Stimulated activated CD4-positive, alpha-beta T cell treated with anti-CD3 and anti-CD28 coated beads, Interleukin-2, amount 100 ng/mL, for 4 hours (primary cell): ENCODE results near the gene RFPL3.
"Not testable (repeated sequence)": the region's sequence is repeated elsewhere in the genome, so short reads cannot be mapped to it uniquely, and the experiment has no call there.

ENCODE experiments used
- DNase-seq: peaks from one replicate; pipeline ENCODE4 v3.0.0-alpha.2; 2020; ENCODE audit warnings: low read depth

The RFPL3 gene

DNA sequence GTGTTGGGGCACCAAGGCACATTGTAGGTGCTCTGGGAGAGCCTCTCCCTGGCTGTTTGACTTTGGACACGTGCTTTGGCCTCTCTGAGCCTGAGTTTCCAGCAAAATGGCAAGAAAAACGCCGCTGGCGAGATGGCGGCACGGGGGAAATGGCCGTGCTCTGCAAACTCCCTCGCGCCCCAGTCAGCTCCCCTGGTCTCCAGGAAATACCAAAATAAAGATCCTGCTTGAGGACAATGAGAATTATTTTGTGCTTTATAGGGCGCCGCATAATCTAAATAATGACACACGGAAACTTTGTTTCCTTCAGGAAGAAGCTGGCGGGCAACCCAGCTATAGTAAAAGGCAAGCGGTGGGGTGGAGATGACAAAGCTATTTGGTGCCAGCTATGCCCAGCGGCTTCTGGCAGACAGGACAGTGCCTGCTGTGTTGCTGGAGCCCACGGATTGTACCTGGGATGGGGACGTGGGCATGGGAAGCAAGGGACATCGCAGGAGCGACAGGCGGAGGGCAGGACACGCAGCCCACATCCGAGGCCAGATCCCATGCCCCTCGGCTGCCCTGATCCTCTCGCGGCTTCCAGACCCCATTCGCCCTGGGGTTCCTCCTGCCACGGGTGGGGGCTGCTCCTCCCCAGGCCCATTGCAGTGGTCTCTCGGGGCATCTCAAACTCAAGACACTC lies 26.3 kb upstream of the RFPL3 start:
- DNase-seq = no peak

DNA sequence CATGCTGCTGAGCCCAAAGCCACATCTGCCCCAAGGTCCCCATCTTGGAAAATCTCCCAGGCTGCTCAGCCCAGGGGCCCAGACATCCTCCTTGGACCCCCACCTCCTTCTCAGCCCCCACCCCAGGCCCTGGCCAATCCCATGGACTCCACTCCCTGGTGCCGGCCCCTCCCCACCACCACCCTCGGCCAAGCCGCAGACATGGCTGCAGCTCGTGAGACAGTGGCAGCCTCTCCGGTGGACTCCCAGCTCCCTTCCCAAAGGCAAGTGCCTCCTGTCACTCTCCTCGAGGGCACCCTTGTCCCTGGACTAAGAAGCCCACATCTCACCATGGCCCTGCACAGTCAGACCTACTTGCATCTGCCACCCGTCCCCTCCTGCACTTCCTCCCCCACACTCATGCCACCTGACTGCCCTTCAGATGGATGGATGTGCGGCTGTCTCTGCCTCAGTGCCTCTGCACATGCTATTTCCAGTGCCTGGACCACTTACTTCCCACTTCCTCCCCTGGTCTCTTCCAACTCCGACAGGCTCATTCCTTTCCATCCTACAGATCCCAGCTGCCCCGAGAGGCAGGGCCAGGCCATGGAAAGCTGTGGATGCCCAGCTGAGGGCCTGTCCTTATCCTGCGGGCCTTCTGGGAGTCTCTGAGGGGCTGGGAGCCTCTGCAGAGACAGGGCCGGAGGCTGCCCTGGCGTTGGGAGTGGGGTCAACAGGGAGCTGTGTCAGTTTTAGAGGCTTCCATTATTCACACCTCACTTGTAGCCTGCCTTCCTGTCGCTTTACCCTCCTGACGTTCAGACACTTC lies 25.5 kb upstream of the RFPL3 start:
- DNase-seq = no peak

DNA sequence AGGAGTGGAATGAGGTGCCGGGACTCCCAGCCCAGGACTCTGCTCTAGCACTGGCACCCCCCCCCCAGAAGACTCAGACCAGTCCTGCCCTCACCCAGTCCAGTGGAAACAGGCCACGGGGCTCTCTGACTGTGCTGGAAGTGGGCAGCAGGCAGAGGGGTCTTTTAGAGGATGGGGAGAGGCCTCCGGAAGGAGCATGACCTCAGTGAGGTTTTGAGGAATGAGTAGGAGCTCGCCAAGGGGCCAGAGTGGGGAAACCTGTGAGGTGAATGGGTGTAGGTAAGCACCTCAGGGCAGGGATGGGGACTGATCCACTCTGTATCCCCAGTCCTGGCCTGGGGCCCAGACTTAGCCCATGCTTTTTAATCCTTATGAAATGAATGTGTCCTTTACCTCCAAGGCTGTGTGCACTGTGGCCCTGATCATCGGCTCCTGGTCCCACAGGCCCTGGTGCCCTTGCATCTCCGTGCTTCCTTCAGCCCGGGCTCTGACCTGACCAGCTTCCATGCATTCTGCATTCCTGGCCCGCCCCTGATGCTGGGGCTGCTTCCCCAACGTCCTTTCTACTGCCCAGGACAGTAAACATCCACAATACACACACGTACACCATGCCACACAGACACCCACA lies 24.4 kb upstream of the RFPL3 start:
- no peak for DNase-seq

DNA sequence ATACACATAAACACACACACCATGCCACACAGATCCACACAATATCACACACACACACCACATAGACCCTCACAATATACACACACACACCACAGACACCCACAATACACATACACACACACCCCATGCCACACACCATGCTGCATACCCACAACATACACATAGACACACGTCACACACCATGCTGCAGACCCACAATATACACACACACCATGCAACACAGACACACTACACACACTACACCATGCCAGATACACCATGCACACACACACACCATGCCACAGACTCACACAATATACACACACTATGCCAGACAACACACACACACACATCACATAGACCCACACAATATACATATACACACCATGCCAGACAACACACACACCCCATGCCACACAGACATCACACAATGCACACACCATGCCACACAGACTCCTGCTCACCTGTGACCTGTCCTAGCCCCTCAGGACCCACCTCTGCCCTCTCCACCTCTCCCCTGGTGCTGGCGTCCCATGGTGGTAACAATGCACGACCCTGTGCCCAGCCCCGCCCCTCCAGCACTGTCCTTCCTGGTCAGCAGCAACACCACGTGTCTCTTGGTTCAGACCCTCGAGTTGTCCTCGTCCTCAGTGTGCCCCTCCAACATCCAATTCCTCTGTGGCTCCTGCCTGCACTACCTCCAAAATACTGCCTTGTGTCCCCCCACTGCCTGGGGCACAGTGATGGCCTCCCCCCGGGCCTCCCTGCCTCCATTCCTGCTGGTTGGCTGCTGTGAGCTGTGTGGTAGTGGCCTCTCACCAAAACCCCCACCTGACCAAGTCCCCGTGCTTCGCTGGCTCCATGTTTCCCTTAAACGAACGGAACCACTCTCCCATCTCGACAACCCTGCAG lies 23.7 kb upstream of the RFPL3 start:
- DNase-seq = no peak

DNA sequence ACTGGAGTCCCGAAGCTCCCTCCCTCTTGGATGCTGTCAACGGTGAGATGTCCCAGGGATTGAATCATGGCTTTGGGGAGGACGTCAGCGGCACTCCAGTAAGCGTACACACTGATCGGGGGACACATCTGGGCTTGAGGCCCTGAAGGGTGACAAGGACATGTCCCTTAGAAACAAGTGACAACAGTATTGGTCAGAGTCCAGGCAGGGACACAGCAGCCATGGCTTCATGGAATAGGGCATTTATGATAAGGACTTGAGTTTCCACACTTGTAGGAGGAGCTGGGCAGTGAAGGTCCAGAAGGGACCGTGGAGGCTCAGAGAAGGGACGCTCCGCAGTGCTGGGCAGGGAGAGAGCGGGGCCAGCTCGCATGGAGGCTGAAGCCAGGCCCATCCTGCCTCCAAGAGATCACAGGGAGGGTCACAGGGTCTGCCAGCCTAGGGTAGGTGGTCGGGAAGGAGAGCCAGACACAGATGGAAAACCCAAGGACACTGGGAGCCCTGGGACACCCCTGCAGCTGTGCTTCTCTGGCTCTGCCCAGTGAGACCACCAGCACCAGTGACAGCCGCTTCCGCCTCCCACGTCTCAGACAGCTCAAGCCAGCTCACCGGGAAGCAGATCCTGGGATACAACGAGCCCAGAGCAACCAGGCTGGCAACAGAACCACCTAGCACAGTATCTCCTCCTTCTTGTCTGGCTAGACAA lies 22.9 kb upstream of the RFPL3 start:
- DNase-seq = no peak

DNA sequence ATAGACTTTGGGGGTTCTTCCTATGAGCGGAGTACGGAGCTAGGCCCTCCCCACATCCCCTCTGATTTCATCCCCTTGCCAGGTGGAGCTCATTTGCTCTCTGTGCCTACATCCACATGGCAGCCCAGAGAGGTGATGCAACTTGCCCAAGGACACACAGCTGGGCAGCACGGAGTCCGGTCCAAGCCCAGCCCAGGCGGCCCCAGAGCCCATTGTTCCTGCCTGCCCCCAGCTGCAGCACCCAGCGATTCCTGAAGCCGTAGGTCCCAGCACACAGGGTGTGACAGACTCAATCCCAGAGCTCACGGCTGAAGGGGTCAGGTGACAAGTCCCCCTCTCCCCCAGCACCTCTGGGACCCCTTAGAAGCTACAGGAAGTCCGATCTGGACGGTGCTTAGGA lies 22.2 kb upstream of the RFPL3 start:
- DNase-seq = no peak

DNA sequence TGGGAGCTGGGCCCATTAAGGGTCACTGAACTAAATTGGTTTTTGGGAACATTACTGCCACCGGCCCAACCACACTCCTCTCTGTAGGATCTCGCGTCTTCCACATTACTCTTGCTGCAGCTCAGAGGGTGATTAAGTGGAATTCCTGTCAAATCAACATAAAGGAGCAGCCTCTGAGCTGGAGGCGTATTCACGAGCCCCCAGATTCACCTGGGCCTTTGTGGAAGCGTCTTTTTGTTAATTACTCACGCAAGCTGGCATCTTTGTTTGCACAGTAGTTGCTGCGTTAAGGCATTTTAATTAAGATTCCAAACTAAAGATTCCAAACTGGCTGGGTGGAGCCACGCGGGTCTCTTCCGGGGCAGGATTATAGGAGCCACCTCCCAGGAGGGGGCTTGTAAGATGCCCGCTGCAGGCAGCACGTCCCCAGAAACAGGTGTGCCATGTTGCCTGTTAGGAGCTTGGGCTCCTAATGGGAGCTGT lies 21.5 kb upstream of the RFPL3 start:
- DNase-seq = no peak

DNA sequence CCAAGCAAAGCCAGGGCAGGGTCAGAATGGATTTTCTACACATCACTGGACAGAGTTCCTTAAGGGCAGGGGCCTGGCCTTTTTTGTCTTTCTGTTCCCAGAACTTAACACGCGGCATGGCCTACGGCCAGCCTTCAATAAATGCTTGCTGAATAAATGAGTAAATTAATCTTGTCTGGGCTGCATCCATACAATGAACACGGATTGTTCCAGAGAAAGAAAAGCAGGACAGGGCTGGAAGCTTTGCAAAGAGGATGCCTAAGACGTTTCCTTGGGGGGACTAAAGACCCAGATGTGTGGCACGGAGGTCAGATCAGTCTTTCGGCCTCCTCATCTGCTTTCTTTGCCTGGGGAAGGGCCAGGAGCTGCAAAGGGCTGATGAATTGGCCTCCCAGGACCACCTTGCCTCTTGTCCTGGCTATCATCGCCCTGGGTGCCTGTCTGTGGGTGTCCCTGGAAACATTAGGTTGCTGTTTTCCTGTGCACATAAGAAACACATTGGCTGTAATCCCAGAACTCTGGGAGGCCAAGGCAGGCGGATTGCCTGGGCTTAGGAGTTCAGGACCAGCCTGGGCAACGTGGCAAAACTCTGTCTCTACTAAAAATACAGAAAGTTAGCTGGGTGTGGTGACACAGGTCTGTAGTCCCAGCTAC lies 20.8 kb upstream of the RFPL3 start:
- DNase-seq = no peak

DNA sequence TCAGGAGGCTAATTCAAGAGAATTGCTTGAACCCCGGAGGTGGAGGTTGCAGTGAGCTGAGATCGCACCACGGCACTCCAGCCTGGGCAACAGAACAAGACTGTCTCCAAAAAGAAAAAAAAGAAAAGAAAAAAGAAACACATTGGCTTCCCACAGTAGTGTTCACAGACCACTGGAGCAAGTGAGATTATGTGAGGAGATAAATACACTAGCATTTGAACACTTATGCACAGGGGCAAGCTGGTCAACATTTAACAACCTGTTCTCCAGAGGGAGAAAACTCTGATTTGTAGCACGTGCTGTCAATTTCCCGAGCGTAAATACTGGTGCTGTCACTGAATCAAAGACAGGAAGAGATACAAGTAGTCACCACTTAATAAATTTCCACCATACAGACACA lies 20.2 kb upstream of the RFPL3 start:
- DNase-seq = not testable (repeated sequence)

DNA sequence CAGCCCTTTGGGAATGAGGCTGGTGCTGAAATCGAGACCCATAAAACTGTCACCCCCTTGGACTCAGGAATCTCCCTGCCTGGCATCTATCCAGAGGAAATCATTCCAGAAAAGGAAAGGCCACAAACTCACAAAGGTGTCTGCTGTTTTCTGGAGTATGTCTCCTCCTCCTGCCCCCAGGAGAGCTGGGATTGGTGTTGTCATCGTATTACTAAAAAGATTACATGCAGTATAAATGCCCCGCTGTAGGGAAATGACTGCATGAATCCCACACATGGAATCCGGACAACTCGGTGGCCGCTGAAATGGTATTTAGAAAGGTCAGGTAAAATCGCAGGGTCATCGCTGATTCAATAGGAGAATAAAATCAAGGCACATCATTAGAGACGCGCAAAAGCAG lies 18.9 kb upstream of the RFPL3 start:
- no peak for DNase-seq

DNA sequence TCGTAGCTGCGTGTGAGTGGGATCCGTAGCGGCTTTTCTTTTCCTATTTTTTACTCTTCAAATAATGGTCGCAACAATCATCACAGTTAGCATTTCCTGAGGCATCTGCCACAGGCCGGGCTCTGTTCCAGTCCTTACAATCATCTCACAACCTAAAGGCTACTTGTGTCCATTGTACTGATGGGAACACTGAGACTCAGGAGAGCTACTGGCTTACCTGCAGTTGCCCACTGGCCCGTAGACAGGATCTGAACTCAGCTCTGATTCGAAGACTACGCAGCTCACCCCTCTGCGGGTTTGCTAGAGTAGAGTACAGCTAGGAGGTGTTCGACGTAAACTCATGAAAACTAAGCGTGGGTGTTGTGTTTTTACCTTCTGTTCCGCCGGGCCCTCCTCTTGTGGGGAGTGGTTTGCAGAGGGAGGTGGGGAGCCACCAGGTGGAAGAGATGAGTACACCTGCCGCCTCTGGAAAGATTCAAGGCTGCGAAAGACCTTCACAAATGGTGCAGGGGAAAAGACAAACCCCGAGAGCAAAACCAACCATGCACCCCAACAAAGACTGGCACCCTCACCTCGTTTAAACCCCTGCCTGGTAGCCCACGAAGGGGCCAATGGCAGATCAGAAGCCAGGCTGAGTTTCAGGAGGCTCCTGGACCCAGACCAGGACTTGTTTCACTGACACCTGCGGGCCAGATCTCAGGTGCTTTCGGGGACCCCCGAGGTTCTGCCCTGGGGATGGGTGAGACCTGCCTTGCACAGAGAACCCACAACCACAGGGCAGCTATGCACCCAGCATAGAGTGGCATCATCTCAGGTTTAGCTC lies 18.3 kb upstream of the RFPL3 start:
- no peak for DNase-seq

DNA sequence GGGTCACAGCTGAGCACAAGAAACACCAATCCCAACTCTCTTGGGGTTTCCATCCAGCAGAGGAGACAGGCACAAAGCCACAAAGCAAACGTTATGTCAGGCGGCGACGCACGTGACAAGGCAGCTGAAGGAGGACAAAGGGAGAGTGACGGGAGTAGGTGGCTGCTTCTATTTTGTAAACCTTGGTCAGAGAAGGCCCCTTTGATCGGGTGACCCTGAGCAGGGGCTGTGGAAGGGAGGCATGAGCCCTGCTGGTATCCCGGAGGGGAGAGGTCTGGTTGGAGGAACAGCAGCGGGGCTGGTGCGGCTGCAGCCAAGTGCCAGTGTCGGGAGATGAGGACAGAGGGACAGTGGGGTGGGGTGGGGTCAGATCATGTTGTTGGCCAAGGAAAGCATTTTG lies 17.3 kb upstream of the RFPL3 start:
- no peak for DNase-seq

DNA sequence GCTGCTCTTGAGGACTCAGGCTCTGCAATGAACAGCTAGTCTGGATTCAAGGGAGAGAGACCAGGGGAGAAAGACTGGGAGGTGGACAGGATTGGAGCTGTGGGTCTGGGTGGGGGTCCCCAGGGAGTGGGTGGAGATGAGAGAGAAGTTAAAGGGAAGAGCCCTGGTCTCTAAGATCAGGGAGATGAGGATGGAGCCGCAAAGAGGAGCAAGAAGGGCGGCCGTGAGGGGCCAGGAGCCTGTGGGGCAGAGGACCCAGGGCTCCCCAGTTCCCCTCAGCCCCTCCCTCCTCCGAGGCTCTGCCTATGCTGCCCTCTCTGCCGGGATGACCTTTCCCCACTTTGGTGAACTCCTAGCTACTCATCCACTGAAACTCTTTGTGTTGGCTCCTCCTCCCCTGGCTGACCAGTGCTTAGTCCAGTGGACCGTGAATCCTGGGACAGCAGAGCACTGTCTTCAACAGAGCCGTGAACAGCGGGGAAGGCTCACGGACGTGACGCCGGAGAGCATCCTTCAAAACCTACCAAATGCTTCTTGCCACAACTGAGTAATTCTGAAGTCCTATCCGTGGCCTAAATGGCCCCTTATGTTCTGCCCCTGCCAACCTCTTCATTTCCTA lies 16.4 kb upstream of the RFPL3 start:
- DNase-seq = no peak

DNA sequence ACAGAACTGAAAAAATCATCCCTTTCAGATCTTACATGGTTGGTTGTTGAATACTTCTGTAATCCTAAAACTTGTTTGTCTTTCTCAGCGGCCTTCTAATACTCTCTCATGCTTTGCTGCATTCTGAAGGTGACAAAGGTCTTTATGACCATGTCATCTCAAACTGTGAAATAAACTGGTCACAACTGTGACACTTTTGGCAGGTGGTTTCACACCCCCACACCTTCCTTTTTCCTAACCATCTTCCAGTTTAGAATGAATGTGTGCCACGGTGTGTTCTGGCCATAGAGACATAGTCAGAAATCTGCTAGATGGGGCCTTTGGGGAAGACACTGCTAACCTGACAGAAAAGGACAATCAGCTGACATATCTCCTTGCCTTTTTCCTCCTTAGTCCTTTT lies 14.7 kb upstream of the RFPL3 start:
- no peak for DNase-seq

DNA sequence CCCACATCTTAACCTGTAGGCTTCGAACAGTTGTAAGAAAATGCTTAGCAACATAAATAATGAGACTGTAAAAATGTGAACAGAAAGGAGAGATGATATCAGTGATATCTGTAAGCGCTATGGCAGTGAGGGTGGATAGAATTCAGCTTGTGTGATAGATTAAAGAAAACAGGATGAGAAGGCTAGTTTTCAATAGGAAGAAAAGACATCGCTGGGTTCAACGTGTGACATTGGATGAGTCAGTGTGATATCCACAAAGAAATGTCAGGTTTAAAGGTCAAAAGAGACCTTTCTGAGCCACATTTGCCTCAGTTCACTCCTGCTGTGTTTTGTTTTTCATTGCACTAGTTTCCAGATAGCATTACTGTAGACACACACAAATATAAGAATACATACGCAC lies 13.7 kb upstream of the RFPL3 start:
- no peak for DNase-seq

DNA sequence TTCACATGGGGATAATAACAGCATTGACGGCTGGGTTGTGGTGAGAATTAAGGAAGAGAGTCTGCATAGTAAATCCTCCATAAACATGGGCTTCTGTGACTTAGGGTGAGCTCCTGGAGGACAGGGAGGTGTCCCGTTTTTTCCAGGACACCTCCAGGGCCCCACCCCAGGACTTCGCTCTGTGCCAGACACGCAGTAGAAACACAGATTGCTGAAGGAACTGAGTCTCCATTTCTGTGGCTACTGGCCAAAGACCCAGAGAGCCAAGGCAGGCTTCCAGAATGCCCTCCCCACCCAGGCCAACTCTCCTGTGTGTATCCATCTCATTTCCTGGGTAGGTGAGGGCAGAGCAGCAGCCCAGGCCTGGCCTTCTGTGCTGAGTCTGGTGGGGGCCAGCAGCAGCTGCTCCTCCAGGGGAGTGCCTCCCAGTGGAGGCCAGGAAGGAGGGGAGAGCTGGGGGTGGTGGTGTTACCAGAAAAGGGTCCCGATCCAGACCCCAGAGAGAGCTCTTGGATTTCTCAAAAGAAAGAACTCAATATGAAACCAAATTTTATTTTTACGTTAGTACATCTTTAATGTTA lies 9.5 kb upstream of the RFPL3 start:
- DNase-seq = no peak

DNA sequence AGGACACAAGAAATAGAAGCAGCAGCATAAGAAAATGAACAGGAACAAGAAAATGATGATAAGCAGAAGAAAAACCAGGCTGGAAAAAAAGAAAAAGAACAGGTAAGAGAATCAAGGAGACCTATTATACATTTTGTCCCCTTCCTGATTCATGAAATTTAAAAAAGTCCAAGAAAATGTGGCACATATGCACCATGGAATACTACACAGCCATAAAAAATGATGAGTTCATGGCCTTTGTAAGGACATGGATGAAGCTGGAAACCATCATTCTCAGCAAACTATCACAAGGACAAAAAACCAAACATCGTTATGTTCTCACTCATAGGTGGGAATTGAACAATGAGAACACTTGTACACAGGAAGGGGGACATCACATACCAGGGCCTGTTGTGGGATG lies 5.8 kb upstream of the RFPL3 start:
- DNase-seq = not testable (repeated sequence)

DNA sequence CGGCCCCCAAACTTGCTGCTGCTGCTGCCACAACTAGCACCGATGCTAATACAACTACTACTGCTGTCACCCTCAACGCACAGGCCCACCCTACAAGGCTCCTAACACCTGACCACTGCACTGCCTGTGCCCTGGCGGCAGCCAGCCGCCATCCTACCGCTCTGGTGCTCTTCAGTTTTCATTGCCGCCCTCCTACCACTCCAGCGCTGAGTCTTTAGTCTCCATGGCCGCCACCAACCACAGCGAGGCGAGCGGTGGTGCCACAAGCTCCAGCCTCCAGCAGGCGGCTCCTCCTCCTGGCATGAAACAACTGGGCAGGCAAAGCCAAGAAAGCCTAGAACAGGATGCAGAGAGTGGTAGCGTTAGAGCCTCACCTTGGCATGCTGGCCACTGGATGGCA lies 5.0 kb upstream of the RFPL3 start:
- no peak for DNase-seq

DNA sequence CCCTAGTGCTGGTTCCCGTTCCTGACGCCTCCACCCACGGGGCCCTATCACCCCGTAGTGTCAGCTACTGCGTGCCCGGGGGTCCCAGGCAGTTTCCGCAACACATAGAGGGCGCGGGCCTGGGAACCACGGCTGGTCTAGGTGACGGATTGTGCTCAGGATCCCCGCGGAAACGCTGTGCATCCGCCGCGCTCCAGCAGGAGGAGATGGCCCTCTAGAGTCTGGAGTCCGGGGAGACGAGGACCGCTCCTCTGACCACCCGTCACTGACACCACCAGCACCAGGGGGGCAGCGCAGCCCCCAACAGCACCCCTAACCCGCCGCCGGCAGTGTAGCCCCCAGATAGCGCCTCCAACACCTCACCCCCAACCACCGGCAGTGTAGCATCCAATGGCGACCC lies 4.4 kb upstream of the RFPL3 start:
- no peak for DNase-seq
